NCI-H748 treated with DMSO at 0.1 percent for 48 hours (cell line): ENCODE results near the gene SLC35A5.

Source experiments
- DNase-seq: peaks from one replicate; lab custom pipeline; 2025; lab: John Stamatoyannopoulos, UW

The SLC35A5 gene

DNA sequence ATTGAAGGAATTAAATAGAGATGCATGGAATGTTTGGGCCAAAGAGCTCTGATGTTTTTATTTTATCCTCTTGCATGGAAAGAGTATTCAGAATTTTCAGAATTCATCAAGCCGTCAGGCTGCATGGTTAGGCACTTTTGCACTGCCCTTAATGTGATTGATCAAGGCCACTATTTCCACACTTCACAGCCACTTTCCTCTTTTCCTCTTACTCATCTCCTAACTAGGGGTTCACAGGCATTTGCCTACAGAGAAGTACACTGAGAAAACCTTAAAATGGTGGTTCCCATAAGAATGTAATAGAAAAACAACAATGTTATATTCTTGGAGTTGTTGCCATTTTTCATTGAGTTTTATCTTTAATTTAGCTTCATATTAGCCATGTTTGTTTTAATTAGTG, 10.9 kb downstream of the SLC35A5 start:
- DNase-seq = no peak

DNA sequence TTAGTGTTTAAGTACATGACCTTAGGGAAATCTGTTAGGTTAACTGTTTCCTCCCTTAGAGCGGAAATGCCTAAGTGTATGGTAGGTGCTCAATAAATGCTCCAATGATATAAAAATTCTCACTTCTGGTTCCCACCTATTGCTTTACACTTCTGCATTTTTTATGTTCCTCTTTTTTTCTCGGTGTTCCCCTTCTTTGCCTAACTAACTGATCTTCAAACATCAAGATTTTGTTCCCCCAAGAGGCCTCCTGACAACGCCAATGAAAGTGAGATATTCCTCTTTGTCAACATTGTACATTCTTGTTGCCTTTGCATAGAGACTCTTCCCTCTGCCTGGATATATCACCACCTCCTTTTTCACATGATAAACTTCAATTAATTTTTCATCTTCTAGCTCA, 17.4 kb downstream of the SLC35A5 start:
- DNase-seq = no peak

- no peak for DNase-seq
Measured at GRCh38 chr3:112579697-112580096, 17.9 kb downstream of the SLC35A5 start.

- DNase-seq = peak; percentile 10
Measured at GRCh38 chr3:112582244-112582874, 20.5 kb downstream of the SLC35A5 start.

DNA sequence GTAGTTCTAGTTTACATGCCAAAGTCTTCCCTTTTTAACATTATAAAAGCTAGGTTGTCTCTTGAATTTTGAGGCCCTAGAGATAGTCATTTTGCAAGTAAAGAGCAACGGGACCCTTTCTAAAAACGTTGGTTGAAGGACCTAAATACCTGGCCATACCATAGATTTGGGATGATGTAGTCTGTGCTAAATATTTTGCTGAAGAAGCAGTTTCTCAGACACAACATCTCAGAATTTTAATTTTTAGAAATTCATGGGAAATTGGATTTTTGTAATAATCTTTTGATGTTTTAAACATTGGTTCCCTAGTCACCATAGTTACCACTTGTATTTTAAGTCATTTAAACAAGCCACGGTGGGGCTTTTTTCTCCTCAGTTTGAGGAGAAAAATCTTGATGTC, 21.3 kb downstream of the SLC35A5 start:
- DNase-seq = no peak

DNA sequence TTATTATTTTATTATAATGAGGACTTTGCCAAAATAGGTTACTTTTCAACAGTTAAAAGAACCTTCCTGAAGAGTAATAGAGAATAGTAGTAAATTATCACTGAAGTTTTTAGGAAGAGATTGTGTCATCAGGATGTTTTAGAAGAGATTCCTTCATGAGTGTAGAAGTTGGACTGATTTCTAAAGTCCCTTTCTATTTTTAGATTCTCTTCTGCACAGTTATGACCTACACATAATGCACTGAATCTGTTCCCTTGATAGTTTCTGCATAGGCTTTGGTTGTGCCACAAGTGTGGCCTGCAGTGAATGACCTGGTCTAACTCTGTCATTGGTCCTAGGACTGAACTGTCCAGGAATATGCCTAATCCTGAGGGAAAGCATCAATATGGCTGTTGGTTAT, 23.9 kb downstream of the SLC35A5 start:
- DNase-seq = no peak

DNA sequence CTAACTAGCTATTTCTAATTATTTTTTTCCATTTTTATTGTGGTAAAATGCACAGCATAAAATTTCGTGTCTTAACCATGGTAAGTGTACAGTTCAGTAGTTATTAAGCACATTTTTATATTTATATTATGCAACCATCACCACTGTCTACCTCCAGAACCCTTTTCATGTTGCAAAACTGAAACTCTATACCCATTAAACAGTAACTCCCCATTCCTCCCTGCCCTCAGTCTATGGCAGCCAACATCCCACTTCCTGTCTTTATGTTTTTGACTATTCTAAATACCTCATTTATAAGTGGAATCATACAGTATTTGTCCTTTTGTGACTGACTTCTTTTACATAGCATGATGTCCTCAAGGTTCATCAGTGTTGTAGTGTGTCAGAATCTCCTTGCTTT, 25.5 kb downstream of the SLC35A5 start:
- DNase-seq = no peak

DNA sequence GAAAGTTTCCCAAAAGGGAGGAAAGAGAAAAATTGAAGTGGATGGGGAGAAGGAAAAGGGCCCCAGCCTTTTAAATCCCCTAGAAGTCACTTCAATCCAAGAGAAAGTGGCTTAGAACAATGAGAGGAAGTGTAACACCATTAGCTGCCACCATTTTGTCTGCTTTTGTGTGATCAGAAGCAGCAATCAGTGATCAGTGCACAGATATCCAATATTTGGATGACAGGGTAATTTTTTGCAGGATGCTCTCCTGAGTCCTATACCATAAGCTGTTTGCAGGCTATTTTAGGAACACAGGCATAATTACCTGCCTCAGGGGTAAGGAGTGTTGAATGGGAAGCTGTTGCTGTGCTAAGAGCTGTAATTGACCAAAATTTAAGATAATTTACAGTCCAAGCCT, 31.4 kb downstream of the SLC35A5 start:
- no peak for DNase-seq

DNA sequence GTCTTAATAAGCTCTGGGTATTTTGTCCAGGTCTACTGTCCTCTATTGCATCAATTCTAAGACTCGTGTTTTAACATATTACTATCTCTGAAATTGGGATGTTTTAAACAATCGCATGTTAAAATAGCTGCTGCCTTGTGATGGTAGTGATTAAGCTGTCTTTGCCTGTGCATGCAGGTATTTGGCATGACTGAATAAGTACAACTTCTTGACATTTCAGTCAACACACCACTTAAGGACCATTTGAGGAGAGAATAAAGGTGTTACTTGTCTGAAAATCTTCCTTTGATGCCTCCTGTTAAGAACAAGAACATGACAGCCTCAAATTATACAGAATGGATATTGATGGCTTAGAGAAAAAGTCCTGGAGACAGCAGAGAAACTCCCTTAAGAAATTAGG, 33.0 kb downstream of the SLC35A5 start:
- no peak for DNase-seq

DNA sequence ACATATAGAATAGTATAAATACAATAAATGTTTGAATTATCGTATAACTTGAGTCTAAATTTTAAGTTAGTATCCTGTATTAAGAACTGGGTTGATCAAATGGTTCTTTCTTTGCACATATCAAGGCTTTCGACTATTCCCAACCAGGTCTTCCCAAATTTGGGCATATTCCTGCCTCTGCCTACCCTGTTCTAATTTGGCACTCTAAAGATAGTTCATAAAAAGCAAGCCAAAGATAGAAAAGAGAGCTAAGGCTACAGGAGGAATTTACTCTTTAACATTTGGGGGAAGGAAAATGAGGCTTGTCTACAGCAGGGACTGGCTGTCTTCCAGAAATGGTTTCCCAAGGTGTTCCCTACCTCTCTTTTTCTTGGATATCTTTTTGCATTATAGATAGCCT, 36.1 kb downstream of the SLC35A5 start:
- DNase-seq = no peak

DNA sequence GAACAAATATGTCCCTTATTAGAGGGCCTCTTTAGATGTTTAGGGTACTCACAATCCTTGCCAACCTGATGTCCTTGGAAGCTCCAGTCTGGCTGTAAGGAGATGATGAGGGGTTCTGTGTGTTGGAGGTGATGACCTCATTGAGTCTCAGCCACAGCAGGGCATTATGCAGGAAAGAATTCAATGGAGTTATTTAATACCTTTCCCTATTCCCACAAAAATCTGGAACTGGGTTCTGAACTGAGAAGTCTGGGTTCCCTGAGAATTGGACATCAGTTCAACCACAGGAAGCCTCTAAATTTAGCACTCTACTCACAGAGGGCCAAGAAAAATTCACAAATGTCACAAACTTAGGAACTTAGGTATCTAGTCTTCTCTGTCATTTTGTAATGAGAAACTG, 36.9 kb downstream of the SLC35A5 start:
- no peak for DNase-seq

GRCh38 chr3:112602217-112602838, 40.5 kb downstream of the SLC35A5 start:
- DNase-seq = no peak

GRCh38 chr3:112604536-112604935, 42.7 kb downstream of the SLC35A5 start:
- DNase-seq = no peak

DNA sequence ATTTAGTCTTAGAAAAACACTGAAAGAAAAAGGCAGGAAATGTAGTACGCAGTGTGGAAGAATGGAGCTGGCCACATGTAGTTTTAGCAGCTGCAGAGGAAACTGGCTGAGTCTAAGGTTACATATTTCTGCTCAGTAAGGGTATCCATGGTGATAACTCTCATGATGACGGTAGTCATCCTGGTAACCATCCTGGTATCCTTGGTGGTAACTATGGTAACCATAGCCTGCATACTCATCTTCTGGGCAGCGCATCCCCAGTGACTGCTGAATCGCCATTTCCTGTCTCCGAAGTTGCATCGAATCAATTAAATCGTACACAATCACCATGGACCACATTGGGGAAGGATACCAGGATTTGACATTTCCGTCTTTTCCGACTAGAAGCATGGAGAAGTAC, 43.4 kb downstream of the SLC35A5 start:
- peak; percentile 77 for DNase-seq

DNA sequence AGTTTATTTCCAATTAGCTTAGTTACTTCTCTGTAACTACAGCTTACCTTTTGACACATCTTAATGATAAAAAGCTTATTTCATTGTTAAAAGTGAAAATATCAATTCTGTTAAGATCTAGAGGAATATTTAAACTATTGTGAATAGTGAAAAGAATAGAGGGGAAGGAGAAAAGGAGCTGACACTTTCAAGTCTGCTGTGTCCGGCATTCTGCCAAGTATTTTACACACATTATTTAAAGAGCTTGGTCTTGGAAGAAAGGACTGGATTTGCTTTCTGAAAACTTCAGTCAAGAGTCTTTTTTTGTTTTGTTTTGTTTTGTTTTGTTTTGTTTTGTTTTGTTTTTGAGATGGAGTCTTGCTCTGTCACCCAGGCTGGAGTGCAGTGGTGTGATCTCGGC, 44.3 kb downstream of the SLC35A5 start:
- DNase-seq = no peak

DNA sequence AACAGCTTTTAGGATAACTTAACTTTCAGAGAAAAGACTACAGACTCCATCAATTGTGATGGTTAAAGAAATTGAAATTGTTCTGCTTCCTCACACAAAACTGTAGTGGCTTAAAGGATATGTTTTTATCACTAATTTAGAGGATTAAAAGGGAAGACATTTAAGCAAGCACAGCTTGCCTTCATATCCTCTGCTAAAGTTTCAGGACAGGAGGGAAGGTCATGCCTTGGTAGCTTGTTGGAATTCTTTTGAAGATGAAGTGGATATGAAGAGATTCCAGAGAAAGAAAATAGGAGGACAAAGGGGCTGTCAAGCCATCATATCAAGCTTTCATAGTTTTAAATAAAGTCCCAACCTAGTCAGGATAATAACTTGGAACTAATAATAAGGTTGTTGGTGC, 46.0 kb downstream of the SLC35A5 start:
- DNase-seq = no peak

GRCh38 chr3:112610121-112610520, 48.3 kb downstream of the SLC35A5 start:
- no peak for DNase-seq

- no peak for DNase-seq
Measured at GRCh38 chr3:112611752-112612515, 50.1 kb downstream of the SLC35A5 start.

DNA sequence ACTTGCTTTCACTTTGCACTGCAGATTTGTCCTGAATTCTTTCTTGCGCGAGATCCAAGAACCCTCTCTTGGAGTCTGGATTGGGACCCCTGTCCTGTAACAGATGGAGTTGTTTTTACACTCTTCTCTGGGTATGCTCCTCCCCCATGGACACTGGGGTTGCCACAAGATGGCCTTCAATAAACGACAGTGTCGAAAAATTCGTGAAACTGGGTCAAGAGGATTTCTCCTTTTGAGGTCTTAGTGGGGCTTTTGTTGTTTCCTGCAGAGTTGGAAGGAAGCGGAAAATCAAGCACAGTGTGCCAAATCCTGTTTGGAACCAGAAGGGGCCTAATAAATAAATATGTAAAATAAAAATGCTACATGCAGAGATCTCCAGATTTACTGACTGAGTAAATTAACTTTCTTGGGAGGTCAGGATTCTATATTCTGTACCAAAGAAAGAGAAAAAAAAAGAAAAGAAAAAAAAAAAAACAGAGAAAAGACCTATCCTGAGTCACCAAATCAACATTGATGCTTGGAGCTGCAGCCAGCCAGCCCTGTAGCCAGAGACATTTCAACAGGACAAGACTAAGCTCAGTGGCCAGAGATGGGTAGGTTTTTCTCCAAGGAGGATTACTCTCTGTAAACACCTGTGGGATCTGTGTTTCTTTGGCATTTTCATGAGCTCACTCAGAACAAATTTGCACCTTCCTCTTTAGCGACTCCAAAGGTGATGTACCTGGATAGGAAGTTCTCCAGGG, 54.3 kb downstream of the SLC35A5 start:
- no peak for DNase-seq

DNA sequence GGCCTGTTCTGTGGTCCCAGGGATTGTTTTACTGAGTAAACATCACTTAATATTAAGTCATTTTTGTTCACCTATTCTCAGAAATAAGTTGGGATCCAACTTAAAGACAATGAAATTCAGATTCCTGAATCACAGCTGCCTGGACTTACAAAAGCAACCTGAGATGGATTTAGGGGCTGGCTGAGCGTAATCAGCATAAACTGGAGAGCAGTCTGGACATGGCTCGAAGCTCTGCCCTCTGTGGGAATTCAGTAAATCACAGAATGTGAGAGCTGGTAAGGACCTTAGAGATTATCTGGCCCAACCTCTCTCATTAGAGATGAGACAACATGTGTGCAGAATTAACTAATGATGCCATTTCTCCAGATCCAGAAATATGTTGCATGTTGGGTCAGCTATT, 55.4 kb downstream of the SLC35A5 start:
- no peak for DNase-seq

DNA sequence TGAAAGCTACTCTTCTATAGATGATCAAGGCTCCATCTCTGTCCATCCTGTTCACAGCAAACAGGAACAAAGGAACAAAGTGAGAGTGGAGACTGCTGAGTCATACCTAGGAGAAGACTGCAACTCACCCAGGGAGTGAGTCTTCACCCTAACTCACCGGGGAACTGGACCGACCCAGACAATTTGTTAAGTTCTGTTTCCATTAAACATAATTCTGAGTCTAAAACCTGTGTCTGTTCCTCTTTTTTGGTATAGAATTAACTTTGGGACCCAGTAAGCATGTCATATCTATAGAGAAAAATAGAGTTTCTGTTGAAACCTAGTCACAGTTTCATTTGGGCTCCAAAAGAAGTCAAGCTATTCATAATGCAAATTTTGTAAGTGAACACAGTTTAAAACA, 57.5 kb downstream of the SLC35A5 start:
- DNase-seq = no peak

DNA sequence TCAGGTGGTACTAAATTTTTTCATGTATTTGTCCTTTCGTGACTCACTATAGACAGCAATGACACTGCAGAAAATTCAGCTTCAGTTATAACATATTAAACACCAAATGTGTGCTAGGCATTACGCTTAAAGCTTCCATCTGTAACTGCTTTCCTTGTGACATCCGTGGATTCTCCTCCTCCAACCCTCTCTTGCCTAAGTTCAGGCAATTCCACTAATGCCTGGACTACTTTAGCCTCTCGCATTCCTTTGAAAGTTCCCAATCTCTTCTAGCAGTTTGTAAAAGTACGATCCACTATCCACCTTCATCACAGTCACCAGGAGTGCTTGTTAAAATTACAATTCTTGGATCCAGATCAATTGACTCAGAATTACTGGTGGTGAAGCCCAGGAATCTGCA, 61.4 kb downstream of the SLC35A5 start:
- no peak for DNase-seq

DNA sequence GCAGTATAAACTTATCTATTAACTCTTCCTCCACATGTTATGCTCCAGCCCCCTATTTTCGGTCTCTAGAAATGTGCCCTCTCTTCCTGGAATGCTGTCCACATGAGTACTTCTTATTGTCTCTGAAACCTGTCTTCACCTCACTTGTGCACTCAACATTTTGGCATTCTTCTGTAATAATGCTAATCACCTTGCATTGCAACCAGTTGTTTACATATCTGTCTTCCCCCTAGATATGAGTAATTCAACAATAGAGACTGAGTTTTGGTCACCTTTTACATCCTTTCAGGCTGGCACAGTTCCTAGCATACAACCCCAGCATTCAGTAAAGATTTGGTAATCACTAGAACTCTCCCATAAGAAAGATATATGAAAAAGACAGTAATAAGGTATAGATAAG, 61.9 kb downstream of the SLC35A5 start:
- DNase-seq = no peak
